HG02938 (cell line): Measurements from ENCODE around the gene BTBD9.

Source experiments
- ATAC-seq: cut with Tn5 transposase; IDR thresholded peaks from one replicate; pipeline ENCODE4 v1.9.1; 2021; ENCODE audit warnings: mild to moderate bottlenecking, moderate library complexity; ENCODE audit not compliant: unreplicated experiment

Gene BTBD9

GRCh38 chr6:38396209-38396608 is 243.5 kb downstream of the BTBD9 start:
- no peak for ATAC-seq

- ATAC-seq: no peak
Observed at GRCh38 chr6:38393986-38394385, 245.7 kb downstream of the BTBD9 start.

GRCh38 chr6:38391626-38392579 is 247.8 kb downstream of the BTBD9 start:
- no peak for ATAC-seq

GRCh38 chr6:38391206-38391605 is 248.5 kb downstream of the BTBD9 start:
- no peak for ATAC-seq

- no peak for ATAC-seq
Observed at GRCh38 chr6:38389875-38390274, 249.9 kb downstream of the BTBD9 start.

GRCh38 chr6:38387971-38388370 is 251.8 kb downstream of the BTBD9 start:
- no peak for ATAC-seq

- ATAC-seq: no peak
Observed at GRCh38 chr6:38387461-38387860, 252.3 kb downstream of the BTBD9 start.

- no peak for ATAC-seq
Observed at GRCh38 chr6:38378801-38379200, 260.9 kb downstream of the BTBD9 start.

- no peak for ATAC-seq
Observed at GRCh38 chr6:38375937-38376336, 263.8 kb downstream of the BTBD9 start.

- no peak for ATAC-seq
Observed at GRCh38 chr6:38375341-38375740, 264.4 kb downstream of the BTBD9 start.

GRCh38 chr6:38371881-38372280 is 267.8 kb downstream of the BTBD9 start:
- ATAC-seq: no peak

- no peak for ATAC-seq
Observed at GRCh38 chr6:38370653-38371601, 268.8 kb downstream of the BTBD9 start.

GRCh38 chr6:38367231-38367630 is 272.5 kb downstream of the BTBD9 start:
- no peak for ATAC-seq

- ATAC-seq: no peak
Observed at GRCh38 chr6:38366234-38366633, 273.5 kb downstream of the BTBD9 start.

- no peak for ATAC-seq
Observed at GRCh38 chr6:38364775-38365174, 275.0 kb downstream of the BTBD9 start.

- ATAC-seq: no peak
Observed at GRCh38 chr6:38364127-38364526, 275.6 kb downstream of the BTBD9 start.

GRCh38 chr6:38355519-38355918 is 284.2 kb downstream of the BTBD9 start:
- no peak for ATAC-seq

- no peak for ATAC-seq
Observed at GRCh38 chr6:38354905-38355304, 284.8 kb downstream of the BTBD9 start.

- no peak for ATAC-seq
Observed at GRCh38 chr6:38354037-38354381, 285.7 kb downstream of the BTBD9 start.

- no peak for ATAC-seq
Observed at GRCh38 chr6:38353310-38354036, 286.3 kb downstream of the BTBD9 start.

- ATAC-seq: no peak
Observed at GRCh38 chr6:38352636-38353035, 287.1 kb downstream of the BTBD9 start.
